ENCODE results near the gene HAAO.

DNA sequence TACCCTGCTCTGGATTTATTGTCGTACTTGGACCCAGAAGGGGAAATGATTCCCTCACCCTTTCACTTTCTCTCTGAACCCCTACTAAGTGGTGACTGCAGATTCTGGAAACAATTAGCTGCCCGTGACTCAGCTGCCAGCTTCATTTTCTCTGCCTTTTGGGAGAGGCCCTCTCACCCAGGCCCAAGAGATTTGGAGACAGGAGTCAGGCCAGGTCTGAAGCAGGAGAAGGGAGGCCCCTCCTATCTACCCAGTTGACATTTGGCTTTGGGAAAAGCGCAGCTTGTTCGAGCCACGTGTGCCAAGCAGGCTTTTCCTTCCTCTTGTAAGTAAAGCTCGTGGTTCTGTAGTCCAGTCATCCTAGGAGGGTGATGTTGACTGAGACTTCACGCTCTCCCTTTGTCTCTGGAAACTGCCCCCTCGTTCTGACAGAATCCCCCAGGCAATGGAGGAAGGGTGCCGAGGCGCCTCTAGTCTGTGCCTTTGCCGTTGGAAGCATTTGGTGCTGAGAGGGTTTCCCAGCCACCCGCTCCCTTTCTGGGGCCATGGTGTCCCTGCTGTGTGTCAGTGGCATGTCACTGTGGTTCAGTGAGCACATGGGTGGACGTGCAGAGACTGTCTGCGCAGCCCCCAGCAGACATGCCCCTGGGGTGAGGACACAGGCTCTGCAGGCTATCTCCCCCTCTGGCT is 37.0 kb downstream of the HAAO start:
- TF ChIP-seq EZH2 (IDR thresholded peaks at IDR 0.05; ENCODE audit: borderline replicate concordance, low read depth, low read length, severe bottlenecking) (no peak), POLR2A (IDR thresholded peaks at IDR 0.05; ENCODE audit: low read depth, low read length) (no peak), POLR2AphosphoS5 (IDR thresholded peaks at IDR 0.05; ENCODE audit: insufficient read depth, low read depth, low read length) (no peak), MYC (IDR thresholded peaks at IDR 0.05; ENCODE audit: low read depth, low read length) (no peak)
- TF ChIP-seq, protein P1, sequence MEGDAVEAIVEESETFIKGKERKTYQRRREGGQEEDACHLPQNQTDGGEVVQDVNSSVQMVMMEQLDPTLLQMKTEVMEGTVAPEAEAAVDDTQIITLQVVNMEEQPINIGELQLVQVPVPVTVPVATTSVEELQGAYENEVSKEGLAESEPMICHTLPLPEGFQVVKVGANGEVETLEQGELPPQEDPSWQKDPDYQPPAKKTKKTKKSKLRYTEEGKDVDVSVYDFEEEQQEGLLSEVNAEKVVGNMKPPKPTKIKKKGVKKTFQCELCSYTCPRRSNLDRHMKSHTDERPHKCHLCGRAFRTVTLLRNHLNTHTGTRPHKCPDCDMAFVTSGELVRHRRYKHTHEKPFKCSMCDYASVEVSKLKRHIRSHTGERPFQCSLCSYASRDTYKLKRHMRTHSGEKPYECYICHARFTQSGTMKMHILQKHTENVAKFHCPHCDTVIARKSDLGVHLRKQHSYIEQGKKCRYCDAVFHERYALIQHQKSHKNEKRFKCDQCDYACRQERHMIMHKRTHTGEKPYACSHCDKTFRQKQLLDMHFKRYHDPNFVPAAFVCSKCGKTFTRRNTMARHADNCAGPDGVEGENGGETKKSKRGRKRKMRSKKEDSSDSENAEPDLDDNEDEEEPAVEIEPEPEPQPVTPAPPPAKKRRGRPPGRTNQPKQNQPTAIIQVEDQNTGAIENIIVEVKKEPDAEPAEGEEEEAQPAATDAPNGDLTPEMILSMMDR (IDR thresholded peaks at IDR 0.05; ENCODE audit: extremely low read depth in 1 of 2, insufficient read depth in 1 of 2, low read depth in 1 of 2, low read length in 2 of 2): no peak
